Ishikawa (cell line): ENCODE measurements around the gene PHLDB3.

ENCODE experiments used
- CEBPB ChIP-seq: IDR thresholded peaks from 2 replicates; pipeline ENCODE4 v1.6.1; 2012
- CREB1 ChIP-seq: IDR thresholded peaks from 2 replicates; pipeline ENCODE4 v1.6.1; 2012; ENCODE audit warnings: low read depth
- EGR1 ChIP-seq: IDR thresholded peaks from 2 replicates; pipeline ENCODE4 v1.6.1; 2012
- EP300 ChIP-seq: IDR thresholded peaks from 2 replicates; pipeline ENCODE4 v1.6.1; 2012; ENCODE audit warnings: borderline replicate concordance
- FOXM1 ChIP-seq: IDR thresholded peaks from 2 replicates; pipeline ENCODE4 v1.6.1; 2012; ENCODE audit warnings: low read depth, borderline replicate concordance
- NFIC ChIP-seq: IDR thresholded peaks from 2 replicates; pipeline ENCODE4 v1.6.1; 2012
- RAD21 ChIP-seq: IDR thresholded peaks from 2 replicates; pipeline ENCODE4 v1.6.1; 2012; ENCODE audit warnings: low read depth
- TAF1 ChIP-seq: IDR thresholded peaks from 2 replicates; pipeline ENCODE4 v1.6.1; 2012; ENCODE audit warnings: low read depth, mild to moderate bottlenecking
- TCF12 ChIP-seq: IDR thresholded peaks from 2 replicates; pipeline ENCODE4 v1.6.1; 2012; ENCODE audit warnings: low read depth
- TEAD4 ChIP-seq: IDR thresholded peaks from 2 replicates; pipeline ENCODE4 v1.6.1; 2012
- USF1 ChIP-seq: IDR thresholded peaks from 2 replicates; pipeline ENCODE4 v1.6.1; 2012
- YY1 ChIP-seq: IDR thresholded peaks from 2 replicates; pipeline ENCODE4 v1.6.1; 2012; ENCODE audit warnings: low read depth
- ZBTB7A ChIP-seq: IDR thresholded peaks from 2 replicates; pipeline ENCODE4 v1.6.1; 2012; ENCODE audit warnings: low read depth
- TF ChIP-seq, protein P1 (sequence below): IDR thresholded peaks from 2 replicates; pipeline ENCODE4 v1.6.1; 2012; ENCODE audit warnings: low read depth, mild to moderate bottlenecking
- TF ChIP-seq, protein P2 (sequence below): IDR thresholded peaks from 2 replicates; pipeline ENCODE4 v1.6.1; 2012

The PHLDB3 gene

DNA sequence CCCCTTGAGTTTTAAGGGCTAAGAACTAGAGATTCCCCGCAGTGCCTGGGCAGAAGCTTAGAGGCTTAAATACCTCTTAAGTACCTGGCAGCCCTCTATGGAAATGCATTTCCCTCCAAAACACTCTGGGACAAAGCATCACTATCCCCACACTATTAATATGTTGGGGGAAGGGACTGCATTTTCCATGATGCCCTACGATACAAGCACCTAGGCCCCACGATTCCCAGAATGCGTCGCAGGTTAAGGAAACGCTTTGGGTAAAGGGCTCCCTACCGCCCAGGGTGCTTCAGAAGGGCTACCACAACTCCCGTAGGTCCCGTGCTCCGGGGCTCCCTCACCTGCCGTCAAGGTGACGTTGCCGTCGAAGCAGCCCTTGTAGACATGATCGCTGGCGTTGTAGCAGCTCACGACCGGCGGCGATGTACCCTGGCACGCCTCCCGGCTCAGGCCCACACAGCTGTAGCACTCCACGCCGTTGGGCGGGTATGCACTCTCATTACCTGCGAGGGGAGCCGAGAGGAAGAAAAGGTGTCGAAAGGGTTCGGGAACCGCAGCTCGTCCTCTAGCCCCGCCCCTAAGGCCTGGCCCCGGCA lies 41.7 kb downstream of the PHLDB3 start:
- TF ChIP-seq EGR1 (no peak), CREB1 (no peak), TCF12 (peak; percentile 39; the same call in 1 of the 2 replicates), RAD21 (no peak), USF1 (no peak), ZBTB7A (no peak), CEBPB (no peak), TEAD4 (no peak), NFIC (no peak), TAF1 (no peak), EP300 (no peak), YY1 (0 out of 2 replicates have a peak, but pooled peaks have one; percentile 30), FOXM1 (no peak)
- TF ChIP-seq, protein P1, sequence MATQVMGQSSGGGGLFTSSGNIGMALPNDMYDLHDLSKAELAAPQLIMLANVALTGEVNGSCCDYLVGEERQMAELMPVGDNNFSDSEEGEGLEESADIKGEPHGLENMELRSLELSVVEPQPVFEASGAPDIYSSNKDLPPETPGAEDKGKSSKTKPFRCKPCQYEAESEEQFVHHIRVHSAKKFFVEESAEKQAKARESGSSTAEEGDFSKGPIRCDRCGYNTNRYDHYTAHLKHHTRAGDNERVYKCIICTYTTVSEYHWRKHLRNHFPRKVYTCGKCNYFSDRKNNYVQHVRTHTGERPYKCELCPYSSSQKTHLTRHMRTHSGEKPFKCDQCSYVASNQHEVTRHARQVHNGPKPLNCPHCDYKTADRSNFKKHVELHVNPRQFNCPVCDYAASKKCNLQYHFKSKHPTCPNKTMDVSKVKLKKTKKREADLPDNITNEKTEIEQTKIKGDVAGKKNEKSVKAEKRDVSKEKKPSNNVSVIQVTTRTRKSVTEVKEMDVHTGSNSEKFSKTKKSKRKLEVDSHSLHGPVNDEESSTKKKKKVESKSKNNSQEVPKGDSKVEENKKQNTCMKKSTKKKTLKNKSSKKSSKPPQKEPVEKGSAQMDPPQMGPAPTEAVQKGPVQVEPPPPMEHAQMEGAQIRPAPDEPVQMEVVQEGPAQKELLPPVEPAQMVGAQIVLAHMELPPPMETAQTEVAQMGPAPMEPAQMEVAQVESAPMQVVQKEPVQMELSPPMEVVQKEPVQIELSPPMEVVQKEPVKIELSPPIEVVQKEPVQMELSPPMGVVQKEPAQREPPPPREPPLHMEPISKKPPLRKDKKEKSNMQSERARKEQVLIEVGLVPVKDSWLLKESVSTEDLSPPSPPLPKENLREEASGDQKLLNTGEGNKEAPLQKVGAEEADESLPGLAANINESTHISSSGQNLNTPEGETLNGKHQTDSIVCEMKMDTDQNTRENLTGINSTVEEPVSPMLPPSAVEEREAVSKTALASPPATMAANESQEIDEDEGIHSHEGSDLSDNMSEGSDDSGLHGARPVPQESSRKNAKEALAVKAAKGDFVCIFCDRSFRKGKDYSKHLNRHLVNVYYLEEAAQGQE, result no peak
- TF ChIP-seq, protein P2, sequence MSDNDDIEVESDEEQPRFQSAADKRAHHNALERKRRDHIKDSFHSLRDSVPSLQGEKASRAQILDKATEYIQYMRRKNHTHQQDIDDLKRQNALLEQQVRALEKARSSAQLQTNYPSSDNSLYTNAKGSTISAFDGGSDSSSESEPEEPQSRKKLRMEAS, result peak; percentile 90

GRCh38 chr19:43462383-43462782 lies 42.2 kb downstream of the PHLDB3 start:
- TF ChIP-seq RAD21 (no peak), EGR1 (no peak), TEAD4 (no peak), CEBPB (no peak), NFIC (no peak), FOXM1 (no peak), USF1 (no peak), ZBTB7A (no peak)
- TF ChIP-seq, protein P2, result no peak

- TF ChIP-seq YY1 (no peak), ZBTB7A (no peak), TEAD4 (no peak), CREB1 (no peak), EGR1 (no peak)
- TF ChIP-seq, protein P1, result no peak
- TF ChIP-seq, protein P2, result no peak
Measured at GRCh38 chr19:43461303-43461702, 43.2 kb downstream of the PHLDB3 start.

- TF ChIP-seq ZBTB7A (no peak), YY1 (no peak), TCF12 (no peak), TEAD4 (no peak), FOXM1 (no peak), EGR1 (no peak)
- TF ChIP-seq, protein P1, result no peak
Measured at GRCh38 chr19:43460362-43461016, 44.1 kb downstream of the PHLDB3 start.
